Tibial nerve (tissue), 3 donors: ENCODE measurements around the gene FARP1.

Experiments used
- CTCF ChIP-seq, 5 experiments: fragments of 200-600 bp in 3 of 5; fragments of 450-650 bp in 2 of 5; sonication (generic) in 3 of 5; IDR thresholded peaks; one replicate each; pipeline ENCODE4 v1.5.1; 2016 to 2019; ENCODE audit warnings: antibody characterized with exemption in 5 of 5, mild to moderate bottlenecking in 3 of 5, moderate library complexity in 2 of 5
- POLR2A ChIP-seq, 2 donors: fragments of 450-650 bp; IDR thresholded peaks; one replicate each; pipeline ENCODE4 v1.6.1; 2017; ENCODE audit warnings: antibody characterized with exemption in 2 of 2, mild to moderate bottlenecking in 2 of 2, moderate library complexity in 2 of 2

GRCh38 chr13:98374750-98375149, 231.9 kb downstream of the FARP1 start:
- TF ChIP-seq POLR2A (IDR thresholded peaks at IDR 0.05) (no peak), CTCF (IDR thresholded peaks at IDR 0.05) (no peak)
